Small intestine (tissue), 7 donors: ENCODE measurements around the gene ST3GAL3. TPM values are rescaled to one million over a fixed set of nuclear protein-coding genes. Genes with fewer than 3 reads are reported as not detected.

ENCODE experiments used
- DNase-seq, 2 donors: peaks; one replicate each; pipeline versions ENCODE4 v3.0.0 to v3.0.0-alpha.2; 2013
- FAIRE-seq: peaks from 2 replicates; lab custom pipeline; 2012; peaks lifted over from hg19 to GRCh38; lab: Jason Lieb, UNC
- H3K27ac ChIP-seq, 3 donors: one replicate each; pipeline ENCODE4 v1.5.1; 2013; ENCODE audit warnings: low read length in 2 of 3, mild to moderate bottlenecking in 2 of 3, control low read depth in 1 of 3, inconsistent platforms in 1 of 3, low read depth in 1 of 3, moderate library complexity in 1 of 3
- H3K27me3 ChIP-seq, 3 donors: one replicate each; pipeline ENCODE4 v1.6.1; 2013; ENCODE audit warnings: low read length in 3 of 3, inconsistent platforms in 1 of 3; ENCODE audit not compliant: control insufficient read depth in 3 of 3, insufficient read depth in 3 of 3
- H3K36me3 ChIP-seq, 3 donors: one replicate each; pipeline ENCODE4 v1.6.1; 2013; ENCODE audit warnings: low read length in 3 of 3, inconsistent platforms in 1 of 3, low read depth in 1 of 3, mild to moderate bottlenecking in 1 of 3, moderate library complexity in 1 of 3; ENCODE audit not compliant: control insufficient read depth in 3 of 3, insufficient read depth in 2 of 3
- H3K4me1 ChIP-seq, 3 donors: one replicate each; pipeline ENCODE4 v1.6.1; 2013; ENCODE audit warnings: low read length in 2 of 3, inconsistent platforms in 1 of 3, low read depth in 1 of 3, mild to moderate bottlenecking in 1 of 3, moderate library complexity in 1 of 3; ENCODE audit not compliant: control insufficient read depth in 3 of 3, insufficient read depth in 2 of 3
- H3K4me3 ChIP-seq, 3 donors: one replicate each; pipeline ENCODE4 v1.5.1; 2013; ENCODE audit warnings: low read length in 3 of 3, control low read depth in 1 of 3, inconsistent platforms in 1 of 3, low read depth in 1 of 3, mild to moderate bottlenecking in 1 of 3, moderate library complexity in 1 of 3
- H3K9me3 ChIP-seq, 2 donors: one replicate each; pipeline ENCODE4 v1.6.1; 2013; ENCODE audit warnings: low read depth in 1 of 2, low read length in 1 of 2; ENCODE audit not compliant: control insufficient read depth in 2 of 2, insufficient read depth in 1 of 2
- WGBS, 3 donors: extraction: QIAGEN DNeasy Blood & Tissue Kit; methylation state at CpG; one replicate each; pipeline ENCODE4 v1.1.7; 2013; 5-methylcytosine and 5-hydroxymethylcytosine counted together
- polyA plus RNA-seq, 4 donors: library from polyadenylated mRNA; stranded (reverse) in 3 of 4; unstranded in 1 of 4; fragments of 200-250 nt in 3 of 4; fragments of 120-200 nt in 1 of 4; gene quantifications; one replicate each; pipeline versions ENCODE4 v1.2.1 to v1.2.3, GENCODE V29; 2013
- donor health status: healthy with polysubstance abuse.
- donor health status: control.
- donor health status: control.
- donor health status: Bipolar disorder and iron deficiency.
- donor health status: healthy.

Gene ST3GAL3
- polyA plus RNA-seq, 4 donors, result 1.1 to 5.4 (median 3.7) TPM

DNA sequence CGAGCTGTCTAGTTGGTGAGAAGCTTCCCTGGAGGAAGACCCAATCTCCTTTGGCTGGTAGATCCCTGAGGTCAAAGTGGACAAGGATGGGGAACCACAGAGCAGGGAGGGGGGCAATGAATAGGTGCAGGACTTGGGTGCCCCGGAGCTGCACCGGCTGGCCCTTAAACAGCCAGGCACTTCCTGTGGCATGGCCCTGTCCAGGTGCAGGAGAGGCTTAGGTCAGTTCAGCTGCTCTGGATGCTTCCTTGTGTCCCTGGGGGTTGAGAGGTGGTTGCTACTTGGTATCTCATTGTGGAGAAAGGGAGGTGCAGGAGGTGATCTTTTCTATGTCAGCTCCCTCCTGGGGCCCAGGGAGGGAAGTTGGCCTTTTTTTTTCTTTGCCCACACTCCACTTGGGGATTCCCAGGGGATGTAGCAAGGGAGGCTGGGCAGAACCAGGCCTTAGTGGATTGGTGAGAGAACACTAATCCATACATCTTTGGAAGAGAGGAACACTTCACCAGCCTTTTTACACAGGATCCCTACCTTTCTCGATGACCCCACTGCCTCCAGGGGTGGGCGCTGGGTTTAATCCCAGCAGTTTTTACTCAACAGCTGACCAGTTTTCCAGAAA is 1.2 kb upstream of the ST3GAL3 start:
- 67 to 75% (median 68%) methylated on average over 5 of the region's 5 CpGs for WGBS, 3 donors
- H3K4me1 ChIP-seq, result peaks cover 0 to 12% (median 0%) of the 10 kb centered on the region in 3 donors
- H3K9me3 ChIP-seq, result no peaks in the 10 kb centered on the region
- FAIRE-seq, result no peak
- H3K27ac ChIP-seq, result no peak overlapping the region
- peak; percentile 13 to 18 for DNase-seq
- peaks cover 4 to 44% (median 22%) of the 10 kb centered on the region in 3 donors for H3K36me3 ChIP-seq
- H3K27me3 ChIP-seq, result no peaks in the 10 kb centered on the region
- H3K4me3 ChIP-seq, result no peak overlapping the region

DNA sequence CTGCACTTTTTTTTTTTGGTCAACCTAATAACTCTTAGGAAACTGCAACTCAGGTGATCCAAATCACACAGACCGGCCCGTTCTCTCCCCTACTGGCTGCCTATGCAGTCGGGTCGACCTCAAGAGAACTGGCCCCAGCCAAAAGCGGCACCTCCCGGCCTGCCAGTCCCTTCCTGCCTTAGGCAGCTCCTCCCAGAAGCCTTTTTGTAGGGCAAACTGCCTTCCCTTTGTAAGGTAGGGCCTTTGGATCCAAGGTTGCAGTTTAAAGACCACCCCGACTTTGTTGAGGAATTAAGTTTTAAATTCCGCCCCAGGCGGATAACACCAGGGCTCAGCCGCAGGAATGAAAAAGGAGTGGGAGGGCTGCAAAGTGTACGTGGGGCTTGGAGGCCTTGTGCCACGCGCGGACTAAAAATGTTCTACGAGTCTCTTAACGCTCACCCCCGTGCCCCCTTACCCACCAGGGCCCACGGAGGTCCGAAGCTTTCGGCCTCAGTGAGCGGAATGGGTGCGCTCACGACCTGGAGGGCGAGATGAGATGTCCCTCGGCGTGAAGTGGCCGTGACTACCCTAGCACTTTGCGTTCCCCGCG is 642 bp upstream of the ST3GAL3 start:
- DNase-seq (peak in 1 of 2 donors; percentile 36), FAIRE-seq (no peak)
- H3K4me1 ChIP-seq, result peaks cover 0 to 12% (median 0%) of the 10 kb centered on the region in 3 donors
- no peaks in the 10 kb centered on the region for H3K9me3 ChIP-seq
- H3K27ac ChIP-seq, result peak overlapping the region in 1 of 3 donors; percentile 47
- WGBS, 3 donors, result 1 to 3% (median 1%) methylated on average over 30 of the region's 30 CpGs
- H3K4me3 ChIP-seq, result peak overlapping the region; percentile 54 to 85 (median 69)
- no peaks in the 10 kb centered on the region for H3K27me3 ChIP-seq
- peaks cover 0 to 39% (median 19%) of the 10 kb centered on the region in 3 donors for H3K36me3 ChIP-seq

DNA sequence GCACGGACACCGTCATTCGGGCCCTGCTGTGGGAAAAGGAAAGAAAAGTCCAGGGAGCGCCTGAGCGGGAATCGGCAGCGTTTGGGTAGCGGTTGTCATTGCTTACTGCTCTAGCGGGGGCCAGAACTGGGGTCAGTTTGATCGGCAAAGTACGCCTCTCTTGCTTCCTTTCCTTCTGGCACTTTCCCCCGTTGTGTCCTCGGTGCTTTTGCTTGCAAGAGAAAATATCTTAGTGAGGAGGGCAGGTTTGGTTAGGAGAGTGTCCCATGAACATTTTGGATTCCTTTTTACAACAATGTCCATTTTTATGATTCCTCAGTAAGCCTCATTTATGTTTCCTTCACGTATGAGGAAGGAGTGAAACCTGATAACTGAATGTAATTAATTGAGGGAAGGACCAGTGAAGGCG is 670 bp downstream of the ST3GAL3 start:
- peak overlapping the region; percentile 72 to 88 (median 85) for H3K4me3 ChIP-seq
- WGBS, 3 donors, result 0 to 2% (median 0%) methylated on average over 14 to 15 of the region's 15 CpGs
- peaks cover 0 to 12% (median 0%) of the 10 kb centered on the region in 3 donors for H3K4me1 ChIP-seq
- FAIRE-seq (no peak), DNase-seq (peak in 1 of 2 donors; percentile 12)
- peaks cover 0 to 33% (median 14%) of the 10 kb centered on the region in 3 donors for H3K36me3 ChIP-seq
- H3K27me3 ChIP-seq, result no peaks in the 10 kb centered on the region
- peak overlapping the region; percentile 4 to 86 (median 33) for H3K27ac ChIP-seq
- H3K9me3 ChIP-seq, result no peaks in the 10 kb centered on the region

DNA sequence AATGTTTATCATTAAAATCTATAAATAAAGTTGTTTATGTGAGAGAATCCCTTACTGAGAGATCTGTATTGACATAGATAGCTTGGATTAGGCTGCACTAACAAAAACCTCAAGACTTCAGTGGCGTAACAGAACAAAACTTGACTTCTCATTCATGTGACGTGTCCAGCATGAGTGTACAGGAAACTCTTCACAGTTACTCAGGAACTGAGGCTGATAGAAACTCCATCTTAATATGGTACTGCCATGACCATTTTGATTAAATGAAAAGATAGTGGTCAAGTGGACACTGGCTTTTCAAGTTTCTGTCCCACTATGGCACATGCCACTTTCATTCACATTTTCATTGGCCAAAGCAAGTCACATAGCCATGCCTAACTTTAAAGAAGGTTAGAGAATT is 3.7 kb downstream of the ST3GAL3 start:
- 88 to 93% (median 90%) methylated on average over 2 of the region's 2 CpGs for WGBS, 3 donors
- peaks cover 0 to 12% (median 0%) of the 10 kb centered on the region in 3 donors for H3K4me1 ChIP-seq

DNA sequence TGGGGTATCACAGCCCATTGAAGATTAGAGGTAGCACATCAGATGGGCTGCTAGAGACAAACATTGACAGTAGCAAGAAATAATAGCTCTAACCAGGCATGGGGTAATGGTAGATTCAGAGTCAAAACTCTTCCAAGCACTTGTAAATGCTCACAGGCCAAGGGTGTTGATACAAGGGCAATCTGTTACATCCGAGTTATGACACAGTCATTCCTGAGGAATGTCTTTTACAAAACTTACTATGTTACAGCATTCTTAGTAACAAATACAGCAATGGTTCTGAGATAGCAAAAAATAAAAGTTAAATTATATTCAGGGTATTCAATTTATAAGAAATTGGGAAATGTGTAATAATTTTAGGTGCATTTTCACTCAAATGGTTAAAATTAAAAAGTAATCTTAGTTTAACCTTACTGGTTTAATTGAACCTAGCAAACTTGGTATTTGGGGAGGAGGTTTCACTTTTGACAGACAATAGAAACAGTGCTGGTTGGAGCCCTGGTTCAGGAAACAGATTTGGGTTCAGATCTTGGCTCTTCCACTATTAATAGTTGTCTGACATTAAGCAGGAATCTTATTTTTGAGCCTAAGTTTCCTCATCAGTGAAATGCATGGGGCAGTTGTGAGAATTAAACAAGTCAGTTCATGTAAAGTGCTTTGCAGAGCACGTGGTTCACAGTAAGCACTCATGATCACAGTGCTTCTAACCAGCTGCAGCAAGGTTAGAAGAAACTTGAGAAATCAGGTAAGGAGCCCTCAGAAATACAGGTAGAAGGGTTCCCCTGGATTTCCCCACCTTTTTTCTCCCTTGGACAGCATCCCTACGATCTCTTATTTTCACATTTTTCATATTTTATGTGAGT is 4.4 kb downstream of the ST3GAL3 start:
- no peaks in the 10 kb centered on the region for H3K9me3 ChIP-seq
- FAIRE-seq, result no peak
- no peak overlapping the region for H3K4me3 ChIP-seq
- peaks cover 0 to 4% (median 0%) of the 10 kb centered on the region in 3 donors for H3K36me3 ChIP-seq
- WGBS, 3 donors, result 81% methylated on average over 3 of the region's 3 CpGs
- no peak for DNase-seq
- H3K27me3 ChIP-seq, result no peaks in the 10 kb centered on the region
- H3K4me1 ChIP-seq, result peaks cover 0 to 5% (median 0%) of the 10 kb centered on the region in 3 donors
- no peak overlapping the region for H3K27ac ChIP-seq

More for the DNA sequence above, 3.7 kb downstream of the ST3GAL3 start:
- DNase-seq, result no peak
- Histone ChIP-seq H3K27ac (no peak overlapping the region), H3K27me3 (no peaks in the 10 kb centered on the region), H3K9me3 (no peaks in the 10 kb centered on the region), H3K36me3 (peaks cover 0 to 6% (median 0%) of the 10 kb centered on the region in 3 donors), H3K4me3 (no peak overlapping the region)
- no peak for FAIRE-seq

DNA sequence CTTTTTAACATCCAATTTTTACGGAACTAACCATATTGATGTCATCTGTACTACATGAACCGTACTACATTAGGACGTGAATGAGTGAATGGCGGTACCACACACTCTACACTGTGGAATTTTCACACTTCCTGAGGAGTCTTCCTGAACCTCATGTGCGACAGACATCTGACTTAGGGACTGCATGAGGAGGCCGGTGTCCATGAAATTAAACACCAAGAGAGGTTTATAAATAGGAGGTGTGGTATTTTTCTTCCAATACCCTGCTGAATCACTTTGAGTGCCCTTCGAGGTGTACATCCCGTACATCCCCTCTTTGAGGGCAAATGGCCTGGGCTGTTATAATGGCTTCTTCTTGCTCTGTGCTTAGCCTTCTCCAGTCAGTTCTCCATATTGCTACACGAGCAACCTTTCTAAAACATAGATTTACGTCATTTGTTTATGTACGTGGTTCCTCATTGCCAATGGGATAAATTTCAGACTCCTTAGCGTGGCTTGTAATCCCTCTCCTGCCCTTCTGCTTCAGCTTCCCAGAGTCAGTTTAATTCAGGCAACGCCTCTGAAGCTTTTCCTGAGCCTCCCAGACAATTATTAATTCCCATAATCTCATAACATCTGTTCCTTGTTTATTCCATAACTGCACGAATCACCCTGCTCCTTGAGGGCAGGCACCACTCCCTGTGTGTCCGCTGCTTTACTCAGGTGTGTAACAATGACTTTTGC is 9.4 kb downstream of the ST3GAL3 start:
- 86 to 94% (median 89%) methylated on average over 15 of the region's 15 CpGs for WGBS, 3 donors
- no peak for FAIRE-seq
- H3K4me1 ChIP-seq, result no peaks in the 10 kb centered on the region
- H3K27ac ChIP-seq, result no peak overlapping the region
- H3K4me3 ChIP-seq, result no peak overlapping the region
- H3K36me3 ChIP-seq, result no peaks in the 10 kb centered on the region
- DNase-seq, result no peak
- H3K27me3 ChIP-seq, result no peaks in the 10 kb centered on the region
- H3K9me3 ChIP-seq, result no peaks in the 10 kb centered on the region

DNA sequence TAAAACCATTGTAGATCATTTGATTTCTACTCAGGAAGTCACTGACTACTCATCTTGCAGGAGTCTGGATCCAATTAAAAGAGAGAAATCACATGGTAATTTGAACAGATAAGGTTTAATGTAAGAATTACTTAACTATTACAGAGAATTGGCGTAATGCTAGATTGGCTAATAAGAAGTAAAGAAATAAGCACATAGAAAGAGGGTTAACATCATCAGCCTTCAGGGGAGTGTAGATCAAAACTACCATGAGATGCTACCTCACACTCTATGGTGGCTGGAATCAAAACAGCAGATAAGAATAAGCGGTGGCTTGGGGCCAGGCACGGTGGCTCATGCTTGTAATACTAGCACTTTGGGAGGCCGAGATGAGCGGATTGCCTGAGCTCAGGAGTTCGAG is 11.7 kb downstream of the ST3GAL3 start:
- H3K27me3 ChIP-seq, result no peaks in the 10 kb centered on the region
- no peaks in the 10 kb centered on the region for H3K9me3 ChIP-seq
- no peaks in the 10 kb centered on the region for H3K4me1 ChIP-seq
- WGBS, 3 donors, result 93 to 95% (median 95%) methylated on average over 6 of the region's 6 CpGs
- H3K27ac ChIP-seq, result no peak overlapping the region
- no peak for FAIRE-seq
- DNase-seq, result no peak
- H3K36me3 ChIP-seq, result no peaks in the 10 kb centered on the region
- H3K4me3 ChIP-seq, result no peak overlapping the region
